Spleen (tissue), 11 donors: ENCODE results near the gene PLEKHG3. TPM values are rescaled to one million over a fixed set of nuclear protein-coding genes. Genes with fewer than 3 reads are reported as not detected.

Source experiments
- DNase-seq: peaks from one replicate; pipeline ENCODE4 v3.0.0-alpha.2; 2020
- H3K27ac ChIP-seq, 8 donors: fragments of 200-600 bp; sonication (generic) in 7 of 8; 1 replicate in 4 of 8; 2 replicates in 4 of 8; pipeline versions ENCODE4 v1.5.0 to v1.8.0; 2016 to 2021; ENCODE audit warnings: inconsistent platforms in 4 of 8, mild to moderate bottlenecking in 4 of 8, moderate library complexity in 1 of 8
- H3K27me3 ChIP-seq, 7 donors: fragments of 200-600 bp; sonication (generic) in 6 of 7; replicated peaks in 1 of 7; 1 replicate in 4 of 7; 2 replicates in 3 of 7; pipeline versions ENCODE4 v1.5.0 to v1.8.0; 2016 to 2021; ENCODE audit warnings: inconsistent platforms in 3 of 7, mild to moderate bottlenecking in 1 of 7
- H3K36me3 ChIP-seq, 6 donors: fragments of 200-600 bp; sonication (generic) in 5 of 6; 1 replicate in 4 of 6; 2 replicates in 2 of 6; pipeline versions ENCODE4 v1.5.0 to v1.8.0; 2016 to 2021; ENCODE audit warnings: inconsistent platforms in 2 of 6
- H3K4me1 ChIP-seq, 6 donors: fragments of 200-600 bp; sonication (generic) in 5 of 6; 1 replicate in 3 of 6; 2 replicates in 3 of 6; pipeline versions ENCODE4 v1.5.0 to v1.8.0; 2016 to 2021; ENCODE audit warnings: inconsistent platforms in 3 of 6
- H3K4me3 ChIP-seq, 8 donors: fragments of 200-600 bp; sonication (generic) in 7 of 8; 1 replicate in 4 of 8; 2 replicates in 4 of 8; pipeline versions ENCODE4 v1.5.0 to v1.8.0; 2016 to 2021; ENCODE audit warnings: inconsistent platforms in 4 of 8, mild to moderate bottlenecking in 4 of 8, moderate library complexity in 2 of 8
- H3K9me3 ChIP-seq, 8 donors: fragments of 200-600 bp; sonication (generic) in 7 of 8; 1 replicate in 4 of 8; 2 replicates in 4 of 8; pipeline versions ENCODE4 v1.5.0 to v1.8.0; 2016 to 2021; ENCODE audit warnings: inconsistent platforms in 4 of 8
- POLR2A ChIP-seq, 3 donors: fragments of 450-650 bp; IDR thresholded peaks; one replicate each; pipeline ENCODE4 v1.5.1; 2017; ENCODE audit warnings: antibody characterized with exemption in 3 of 3, mild to moderate bottlenecking in 1 of 3
- POLR2AphosphoS5 ChIP-seq, 3 donors: sonication (generic); formaldehyde crosslinking; IDR thresholded peaks; one replicate each; pipeline ENCODE4 v1.5.1; 2017; ENCODE audit warnings: antibody characterized with exemption in 3 of 3
- WGBS, 5 donors: extraction: QIAGEN DNeasy Blood & Tissue Kit in 3 of 5; methylation state at CpG; one replicate each; pipeline versions ENCODE4 v1.1.5 to v1.1.7; 2013 to 2018; 5-methylcytosine and 5-hydroxymethylcytosine counted together
- intact Hi-C: fragments of 100-400 bp; cut with DNase I; formaldehyde crosslinking; loops from one replicate; pipeline ENCODE4 v1.15.0; 2023; ENCODE audit warnings: low total_unique reads
- microRNA-seq, 3 donors: library from miRNA; unstranded; fragments of <30 nt; microRNA quantifications; one replicate each; pipeline versions ENCODE4 to v1.1.0, GENCODE V29; 2019 to 2020
- polyA plus RNA-seq, 3 donors: library from polyadenylated mRNA; stranded (reverse); fragments of 200-250 nt; gene quantifications; one replicate each; pipeline ENCODE4 v1.2.1, GENCODE V29; 2013
- total RNA-seq, 7 donors: library from RNA; depleted of rRNA in 3 of 7; stranded (reverse); fragments of >200 nt in 3 of 7; fragmentation: NEBNext Ultra II Directional in 4 of 7; extraction: Animal tissue kit (Norgen Biotek cat#: 25700) in 4 of 7; gene quantifications; one replicate each; pipeline versions ENCODE4 v1.1.0 to v1.2.1, GENCODE V29; 2016 to 2021
- TF ChIP-seq, protein P1 (sequence below), 11 experiments: fragments of 200-600 bp in 7 of 11; fragments of 450-650 bp in 4 of 11; sonication (generic) in 4 of 11; IDR thresholded peaks in 8 of 11; conservative IDR thresholded peaks in 3 of 11; 1 replicate in 7 of 11; 2 replicates in 4 of 11; pipeline versions ENCODE4 v1.4.0 to v1.8.0; 2016 to 2021; ENCODE audit warnings: antibody characterized with exemption in 11 of 11, inconsistent platforms in 4 of 11, mild to moderate bottlenecking in 1 of 11
- donor health status: healthy with polysubstance abuse.
- donor health status: DM: no; HTN: no; CAD: no; lungs with moderate emphysema.
- donor health status: DM: no; HTN: no; CAD: no.
- donor health status: Bipolar disorder and iron deficiency.
- donor health status: healthy.
- donor health status: DM: no; HTN: no; CAD: no.
- donor health status: DM: yes; HTN: yes; CAD: no.

The PLEKHG3 gene
- total and polyA plus RNA-seq, 10 donors = 4.5 to 77.7 (median 45.4) TPM

DNA sequence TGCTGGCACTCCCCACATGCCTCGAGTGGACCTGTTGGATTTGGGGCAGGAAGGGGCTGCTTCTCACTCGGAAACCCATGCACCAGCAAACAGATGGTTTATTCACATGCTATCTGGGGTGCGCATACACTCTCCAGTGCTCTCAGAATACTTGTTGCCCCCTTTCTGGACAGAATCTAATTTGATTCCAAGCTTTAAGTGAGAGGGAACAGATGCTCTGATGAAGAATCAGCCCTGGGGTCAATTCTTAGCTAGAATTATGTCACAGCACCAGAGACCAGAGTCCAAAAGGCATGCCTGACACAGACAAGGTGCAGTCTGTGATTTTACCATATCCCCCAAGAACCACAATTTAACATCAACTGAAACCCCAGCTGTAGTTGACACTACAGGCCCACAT is 91.7 kb downstream of the PLEKHG3 start:
- 80 to 88% (median 84%) methylated on average over 3 of the region's 3 CpGs for WGBS, 5 donors
- H3K27me3 ChIP-seq = no peaks in the 10 kb centered on the region
- no peaks in the 10 kb centered on the region for H3K36me3 ChIP-seq
- no peaks in the 10 kb centered on the region for H3K4me1 ChIP-seq
- H3K9me3 ChIP-seq = no peaks in the 10 kb centered on the region
- H3K4me3 ChIP-seq = no peak overlapping the region
- TF ChIP-seq POLR2A (IDR thresholded peaks at IDR 0.05) (no peak), POLR2AphosphoS5 (IDR thresholded peaks at IDR 0.05) (no peak)
- TF ChIP-seq, protein P1, sequence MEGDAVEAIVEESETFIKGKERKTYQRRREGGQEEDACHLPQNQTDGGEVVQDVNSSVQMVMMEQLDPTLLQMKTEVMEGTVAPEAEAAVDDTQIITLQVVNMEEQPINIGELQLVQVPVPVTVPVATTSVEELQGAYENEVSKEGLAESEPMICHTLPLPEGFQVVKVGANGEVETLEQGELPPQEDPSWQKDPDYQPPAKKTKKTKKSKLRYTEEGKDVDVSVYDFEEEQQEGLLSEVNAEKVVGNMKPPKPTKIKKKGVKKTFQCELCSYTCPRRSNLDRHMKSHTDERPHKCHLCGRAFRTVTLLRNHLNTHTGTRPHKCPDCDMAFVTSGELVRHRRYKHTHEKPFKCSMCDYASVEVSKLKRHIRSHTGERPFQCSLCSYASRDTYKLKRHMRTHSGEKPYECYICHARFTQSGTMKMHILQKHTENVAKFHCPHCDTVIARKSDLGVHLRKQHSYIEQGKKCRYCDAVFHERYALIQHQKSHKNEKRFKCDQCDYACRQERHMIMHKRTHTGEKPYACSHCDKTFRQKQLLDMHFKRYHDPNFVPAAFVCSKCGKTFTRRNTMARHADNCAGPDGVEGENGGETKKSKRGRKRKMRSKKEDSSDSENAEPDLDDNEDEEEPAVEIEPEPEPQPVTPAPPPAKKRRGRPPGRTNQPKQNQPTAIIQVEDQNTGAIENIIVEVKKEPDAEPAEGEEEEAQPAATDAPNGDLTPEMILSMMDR (IDR thresholded peaks at IDR 0.05 in 8 of 11, conservative IDR thresholded peaks at IDR 0.05 in 3 of 11) = no peak
- intact Hi-C loops = no loop called here
- no peak overlapping the region for H3K27ac ChIP-seq
- DNase-seq = peak; percentile 49

GRCh38 chr14:64796369-64796768 is 92.1 kb downstream of the PLEKHG3 start:
- intact Hi-C loops = no loop called here
- TF ChIP-seq POLR2A (IDR thresholded peaks at IDR 0.05) (no peak), POLR2AphosphoS5 (IDR thresholded peaks at IDR 0.05) (no peak)
- TF ChIP-seq, protein P1 (IDR thresholded peaks at IDR 0.05 in 8 of 11, conservative IDR thresholded peaks at IDR 0.05 in 3 of 11) = no peak
- WGBS, 5 donors = 89 to 96% (median 94%) methylated on average over 11 of the region's 11 CpGs
- Histone ChIP-seq H3K36me3 (no peaks in the 10 kb centered on the region), H3K9me3 (no peaks in the 10 kb centered on the region), H3K4me3 (no peak overlapping the region), H3K4me1 (no peaks in the 10 kb centered on the region), H3K27me3 (no peaks in the 10 kb centered on the region), H3K27ac (no peak overlapping the region)
- no peak for DNase-seq

- Histone ChIP-seq H3K4me3 (no peak overlapping the region), H3K36me3 (no peaks in the 10 kb centered on the region), H3K27me3 (no peaks in the 10 kb centered on the region), H3K27ac (no peak overlapping the region), H3K4me1 (no peaks in the 10 kb centered on the region), H3K9me3 (no peaks in the 10 kb centered on the region)
- intact Hi-C loops = no loop called here
- DNase-seq = no peak
- TF ChIP-seq POLR2AphosphoS5 (IDR thresholded peaks at IDR 0.05) (no peak), POLR2A (IDR thresholded peaks at IDR 0.05) (no peak)
- TF ChIP-seq, protein P1 (IDR thresholded peaks at IDR 0.05 in 8 of 11, conservative IDR thresholded peaks at IDR 0.05 in 3 of 11) = no peak
- WGBS, 5 donors = 95 to 100% (median 97%) methylated on average over 2 to 10 of the region's 10 CpGs
These were observed 95.3 kb downstream of the PLEKHG3 start for GRCh38 chr14:64799555-64799954.

Small RNA genes lying within 50 kb of the gene (microRNA-seq; reads per million reads assigned to microRNA genes)
- 0 reads per million in 3 donors for gene MIR7855

Other genes with a start within 250 kb of the PLEKHG3 start
- gene AKAP5, start 238.9 kb upstream of the PLEKHG3 start, total RNA-seq = 1 to 10 TPM in 5 of 7 donors, under 1 TPM in 2; 0.76 to 3.7 (median 1.8) TPM
- under 1 TPM; 0.39 to 0.58 (median 0.56) TPM for gene AKAP5, start 238.9 kb upstream of the PLEKHG3 start, polyA plus RNA-seq
- gene ZBTB25, start 200.6 kb upstream of the PLEKHG3 start, total RNA-seq = 10 to 100 TPM; 14.7 to 27.5 (median 21.3) TPM
- 1 to 10 TPM; 5.0 to 5.7 (median 5.5) TPM for gene ZBTB25, start 200.6 kb upstream of the PLEKHG3 start, polyA plus RNA-seq
- gene ZBTB1, start 199.7 kb upstream of the PLEKHG3 start, total RNA-seq = 10 to 100 TPM; 51.7 to 84.2 (median 66.9) TPM
- 10 to 100 TPM; 25.4 to 31.3 (median 27.5) TPM for gene ZBTB1, start 199.7 kb upstream of the PLEKHG3 start, polyA plus RNA-seq
- gene HSPA2, start 163.7 kb upstream of the PLEKHG3 start, total RNA-seq = 10 to 100 TPM; 15.2 to 53.8 (median 31.4) TPM
- gene HSPA2, start 163.7 kb upstream of the PLEKHG3 start, polyA plus RNA-seq = 10 to 100 TPM in 1 of 3 donors, 1 to 10 TPM in 2; 3.9 to 10.8 (median 6.0) TPM
- gene PPP1R36, start 154.5 kb upstream of the PLEKHG3 start, total RNA-seq = 1 to 10 TPM in 2 of 7 donors, under 1 TPM in 3, not detected in 2; 0.30 to 1.1 (median 0.72) TPM
- under 1 TPM; 0.26 to 0.48 (median 0.36) TPM for gene PPP1R36, start 154.5 kb upstream of the PLEKHG3 start, polyA plus RNA-seq
- 10 to 100 TPM in 1 of 7 donors, 1 to 10 TPM in 5, under 1 TPM in 1; 0.94 to 20.9 (median 4.6) TPM for gene SPTB, start 175.5 kb downstream of the PLEKHG3 start, total RNA-seq
- gene SPTB, start 175.5 kb downstream of the PLEKHG3 start, polyA plus RNA-seq = 1 to 10 TPM in 1 of 3 donors, under 1 TPM in 2; 0.06 to 1.6 (median 0.17) TPM
- gene CHURC1, start 210.0 kb downstream of the PLEKHG3 start, total RNA-seq = 100 to 1,000 TPM in 3 of 7 donors, 10 to 100 TPM in 4; 59.2 to 135 (median 81.3) TPM
- gene CHURC1, start 210.0 kb downstream of the PLEKHG3 start, polyA plus RNA-seq = 10 to 100 TPM; 34.0 to 41.3 (median 40.7) TPM
- gene GPX2, start 238.3 kb downstream of the PLEKHG3 start, total RNA-seq = not detected
- under 1 TPM in 1 of 3 donors, not detected in 2; 0.26 TPM for gene GPX2, start 238.3 kb downstream of the PLEKHG3 start, polyA plus RNA-seq